ENCODE results near the gene CTTNBP2NL.
"Not testable (repeated sequence)": the region's sequence is repeated elsewhere in the genome, so short reads cannot be mapped to it uniquely, and the experiment has no call there.

CTTNBP2NL gene

GRCh38 chr1:112436384-112437156 is 40.6 kb downstream of the CTTNBP2NL start:
- no peaks in the 10 kb centered on the region for H3K79me2 ChIP-seq (ENCODE audit: insufficient read depth, low read length)
- H3K9me2 ChIP-seq (replicated peaks; ENCODE audit: low read depth, low read length) = no peaks in the 10 kb centered on the region
- no peak overlapping the region for H2AFZ ChIP-seq (ENCODE audit: low read length)
- H4K20me1 ChIP-seq (ENCODE audit: insufficient read depth, low read length, poor library complexity, severe bottlenecking) = peaks cover 3% of the 10 kb centered on the region
- H3K9ac ChIP-seq (ENCODE audit: low read depth, low read length, poor library complexity, severe bottlenecking) = no peak overlapping the region
- H3K9me3 ChIP-seq (ENCODE audit: insufficient read depth, low read depth, low read length) = no peaks in the 10 kb centered on the region
- no peak for TF ChIP-seq EZH2phosphoT487 (IDR thresholded peaks at IDR 0.05; ENCODE audit: borderline replicate concordance)
- H3K4me2 ChIP-seq (ENCODE audit: low read depth, low read length, poor library complexity, severe bottlenecking) = no peak overlapping the region
- no peaks in the 10 kb centered on the region for H3K27me3 ChIP-seq (ENCODE audit: insufficient read depth, low read length, poor library complexity, severe bottlenecking)
- H3F3A ChIP-seq (ENCODE audit: low read depth) = no peaks in the 10 kb centered on the region
- H3K4me1 ChIP-seq (ENCODE audit: insufficient read depth, low read length, poor library complexity, severe bottlenecking) = peaks cover 4% of the 10 kb centered on the region
- H3K4me3 ChIP-seq (ENCODE audit: low read length, poor library complexity, severe bottlenecking) = no peak overlapping the region
- H3K36me3 ChIP-seq (ENCODE audit: insufficient read depth, low read length) = no peaks in the 10 kb centered on the region

GRCh38 chr1:112438156-112438555 is 42.1 kb downstream of the CTTNBP2NL start:
- not testable (repeated sequence) for H4K20me1 ChIP-seq (ENCODE audit: insufficient read depth, low read length, poor library complexity, severe bottlenecking); H3K27me3 ChIP-seq (ENCODE audit: insufficient read depth, low read length, poor library complexity, severe bottlenecking); H3K4me2 ChIP-seq (ENCODE audit: low read depth, low read length, poor library complexity, severe bottlenecking); H3K9ac ChIP-seq (ENCODE audit: low read depth, low read length, poor library complexity, severe bottlenecking); H3K9me3 ChIP-seq (ENCODE audit: insufficient read depth, low read depth, low read length); H3K36me3 ChIP-seq (ENCODE audit: insufficient read depth, low read length); H3F3A ChIP-seq (ENCODE audit: low read depth); H3K4me3 ChIP-seq (ENCODE audit: low read length, poor library complexity, severe bottlenecking); H2AFZ ChIP-seq (ENCODE audit: low read length); H3K79me2 ChIP-seq (ENCODE audit: insufficient read depth, low read length); H3K9me2 ChIP-seq (replicated peaks; ENCODE audit: low read depth, low read length); H3K4me1 ChIP-seq (ENCODE audit: insufficient read depth, low read length, poor library complexity, severe bottlenecking)

GRCh38 chr1:112439592-112439991 is 43.6 kb downstream of the CTTNBP2NL start:
- Histone ChIP-seq H3K27me3 (ENCODE audit: insufficient read depth, low read length, poor library complexity, severe bottlenecking) (no peaks in the 10 kb centered on the region), H2AFZ (ENCODE audit: low read length) (no peak overlapping the region), H3K79me2 (ENCODE audit: insufficient read depth, low read length) (no peaks in the 10 kb centered on the region), H3F3A (ENCODE audit: low read depth) (no peaks in the 10 kb centered on the region), H3K4me1 (ENCODE audit: insufficient read depth, low read length, poor library complexity, severe bottlenecking) (no peaks in the 10 kb centered on the region), H3K9me2 (replicated peaks; ENCODE audit: low read depth, low read length) (no peaks in the 10 kb centered on the region), H3K36me3 (ENCODE audit: insufficient read depth, low read length) (no peaks in the 10 kb centered on the region), H3K9me3 (ENCODE audit: insufficient read depth, low read depth, low read length) (no peaks in the 10 kb centered on the region), H3K4me3 (ENCODE audit: low read length, poor library complexity, severe bottlenecking) (no peak overlapping the region), H3K4me2 (ENCODE audit: low read depth, low read length, poor library complexity, severe bottlenecking) (no peak overlapping the region), H3K9ac (ENCODE audit: low read depth, low read length, poor library complexity, severe bottlenecking) (no peak overlapping the region), H4K20me1 (ENCODE audit: insufficient read depth, low read length, poor library complexity, severe bottlenecking) (peaks cover 3% of the 10 kb centered on the region)
- TF ChIP-seq CTCF (conservative IDR thresholded peaks at IDR 0.05; ENCODE audit: low read length) (no peak), EZH2phosphoT487 (IDR thresholded peaks at IDR 0.05; ENCODE audit: borderline replicate concordance) (no peak)

- H3K4me2 ChIP-seq (ENCODE audit: low read depth, low read length, poor library complexity, severe bottlenecking) = no peak overlapping the region
- H3K4me3 ChIP-seq (ENCODE audit: low read length, poor library complexity, severe bottlenecking) = no peak overlapping the region
- no peaks in the 10 kb centered on the region for H3K9me2 ChIP-seq (replicated peaks; ENCODE audit: low read depth, low read length)
- no peaks in the 10 kb centered on the region for H3K27me3 ChIP-seq (ENCODE audit: insufficient read depth, low read length, poor library complexity, severe bottlenecking)
- no peaks in the 10 kb centered on the region for H3K79me2 ChIP-seq (ENCODE audit: insufficient read depth, low read length)
- no peaks in the 10 kb centered on the region for H3K4me1 ChIP-seq (ENCODE audit: insufficient read depth, low read length, poor library complexity, severe bottlenecking)
- TF ChIP-seq EZH2phosphoT487 (IDR thresholded peaks at IDR 0.05; ENCODE audit: borderline replicate concordance) (no peak), CTCF (conservative IDR thresholded peaks at IDR 0.05; ENCODE audit: low read length) (no peak)
- no peak overlapping the region for H2AFZ ChIP-seq (ENCODE audit: low read length)
- H3K9ac ChIP-seq (ENCODE audit: low read depth, low read length, poor library complexity, severe bottlenecking) = no peak overlapping the region
- no peaks in the 10 kb centered on the region for H3K36me3 ChIP-seq (ENCODE audit: insufficient read depth, low read length)
- no peaks in the 10 kb centered on the region for H3K9me3 ChIP-seq (ENCODE audit: insufficient read depth, low read depth, low read length)
- H4K20me1 ChIP-seq (ENCODE audit: insufficient read depth, low read length, poor library complexity, severe bottlenecking) = peaks cover 3% of the 10 kb centered on the region
- no peaks in the 10 kb centered on the region for H3F3A ChIP-seq (ENCODE audit: low read depth)
These were observed 44.6 kb downstream of the CTTNBP2NL start for GRCh38 chr1:112440574-112440973.
